GM18507 (cell line): ENCODE data around the gene DMXL1.
"Not testable (repeated sequence)": the region's sequence is repeated elsewhere in the genome, so short reads cannot be mapped to it uniquely, and the experiment has no call there.

Experiments
- DNase-seq: peaks from one replicate; pipeline ENCODE4 v3.0.0; 2011; ENCODE audit warnings: low read depth; ENCODE audit not compliant: insufficient read length; ENCODE audit errors: extremely low spot score
- FAIRE-seq: peaks from 2 replicates; lab custom pipeline; 2011; peaks lifted over from hg19 to GRCh38; lab: Jason Lieb, UNC

The DMXL1 gene

GRCh38 chr5:119063579-119064379, 7.1 kb upstream of the DMXL1 start:
- FAIRE-seq: peak; percentile 68
- no peak for DNase-seq

DNA sequence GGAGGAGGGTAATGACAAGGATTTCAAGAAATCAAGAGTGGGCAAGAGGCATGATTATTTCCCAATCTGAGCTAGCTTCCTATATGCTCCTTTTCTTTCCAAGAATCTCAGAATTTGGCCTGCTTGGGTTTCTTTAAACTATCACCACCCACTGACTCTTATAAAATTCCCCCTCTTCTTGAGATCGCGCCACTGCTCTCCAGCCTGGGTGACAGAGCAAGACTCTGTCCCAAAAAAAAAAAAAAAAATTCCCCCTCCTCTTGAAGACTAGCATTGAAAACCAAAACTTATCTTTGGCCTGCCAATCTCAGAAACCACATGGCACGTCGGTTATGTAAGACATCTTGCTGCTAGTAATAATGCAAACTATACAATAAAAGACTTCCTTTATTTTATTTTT, 3.4 kb upstream of the DMXL1 start:
- DNase-seq (no peak), FAIRE-seq (no peak)

- no peak for FAIRE-seq
- DNase-seq: no peak
Observed at GRCh38 chr5:119070578-119070827, 384 bp upstream of the DMXL1 start.

DNA sequence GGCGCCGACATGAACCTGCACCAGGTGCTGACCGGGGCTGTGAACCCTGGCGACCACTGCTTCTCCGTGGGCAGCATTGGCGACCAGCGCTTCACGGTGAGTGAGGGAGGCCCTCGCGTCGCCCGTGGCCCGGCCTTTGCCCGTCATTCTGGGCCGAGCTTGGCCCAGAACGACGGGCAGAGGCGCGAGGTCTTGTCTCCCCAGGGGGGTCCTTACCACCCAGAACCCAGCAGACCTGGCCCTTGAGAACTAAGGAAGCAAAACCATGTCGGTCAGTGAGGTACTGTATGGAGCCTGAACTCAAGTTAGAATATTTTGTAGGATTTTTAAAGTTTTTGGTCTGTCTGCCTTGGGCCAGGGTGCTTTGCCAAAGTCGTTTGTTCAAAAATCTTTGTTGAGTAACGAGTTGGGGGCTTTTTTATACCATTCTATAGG, 691 bp downstream of the DMXL1 start:
- DNase-seq (no peak), FAIRE-seq (no peak)

GRCh38 chr5:119072496-119072895, 1.6 kb downstream of the DMXL1 start:
- DNase-seq: no peak

DNA sequence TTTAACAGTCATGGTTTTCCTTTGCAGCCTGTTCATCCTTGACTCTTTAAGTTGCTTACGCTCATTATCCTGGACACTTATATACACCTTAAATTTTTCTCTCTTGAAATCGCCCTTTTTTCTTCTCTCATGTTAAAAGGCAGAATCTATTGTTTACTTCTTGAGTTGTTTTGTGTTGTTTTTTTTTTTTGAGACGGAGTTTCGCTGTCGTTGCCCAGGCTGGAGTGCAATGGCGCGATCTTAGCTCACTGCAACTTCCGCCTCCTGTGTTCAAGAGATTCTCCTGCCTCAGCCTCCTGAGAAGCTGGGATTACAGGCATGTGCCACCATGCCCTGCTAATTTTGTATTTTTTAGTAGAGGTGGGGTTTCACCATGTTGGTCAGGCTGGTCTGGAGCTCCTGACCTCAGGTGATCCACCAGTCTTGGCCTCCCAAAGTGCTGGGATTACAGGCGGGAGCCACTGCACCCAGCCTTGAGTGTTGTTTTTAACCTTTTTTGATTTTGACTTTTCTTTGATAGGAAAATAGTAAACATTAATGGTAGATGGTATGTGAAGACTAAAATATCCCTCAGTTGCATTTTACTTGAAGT, 3.0 kb downstream of the DMXL1 start:
- not testable (repeated sequence) for FAIRE-seq, DNase-seq

More at GRCh38 chr5:119072496-119072895, 1.6 kb downstream of the DMXL1 start:
- FAIRE-seq: no peak

DNA sequence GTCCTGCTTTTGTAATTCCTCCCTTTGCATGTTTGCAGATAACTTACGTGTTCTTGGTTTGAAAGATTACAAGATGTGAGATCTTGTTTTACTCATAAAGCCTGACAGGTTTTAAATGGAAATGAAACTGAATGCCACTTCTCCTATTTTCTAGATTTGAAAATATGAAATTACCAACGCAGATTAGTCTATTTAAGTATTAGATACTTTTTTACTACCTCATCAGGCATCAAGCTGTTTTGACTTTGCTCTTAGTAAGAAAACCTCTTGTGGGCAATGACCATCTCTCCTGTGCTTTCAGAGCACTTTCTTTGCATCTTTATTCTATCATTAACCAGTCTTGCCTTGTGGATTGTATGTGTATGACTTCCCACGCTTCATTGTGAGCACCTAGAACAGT, 3.5 kb downstream of the DMXL1 start:
- no peak for DNase-seq
- FAIRE-seq: peak; percentile 77

- not testable (repeated sequence) for FAIRE-seq, DNase-seq
Observed at GRCh38 chr5:119075269-119075668, 4.4 kb downstream of the DMXL1 start.

GRCh38 chr5:119076080-119076479, 5.2 kb downstream of the DMXL1 start:
- FAIRE-seq: no peak
- no peak for DNase-seq

- no peak for DNase-seq
- FAIRE-seq: no peak
Observed at GRCh38 chr5:119077444-119077843, 6.6 kb downstream of the DMXL1 start.

DNA sequence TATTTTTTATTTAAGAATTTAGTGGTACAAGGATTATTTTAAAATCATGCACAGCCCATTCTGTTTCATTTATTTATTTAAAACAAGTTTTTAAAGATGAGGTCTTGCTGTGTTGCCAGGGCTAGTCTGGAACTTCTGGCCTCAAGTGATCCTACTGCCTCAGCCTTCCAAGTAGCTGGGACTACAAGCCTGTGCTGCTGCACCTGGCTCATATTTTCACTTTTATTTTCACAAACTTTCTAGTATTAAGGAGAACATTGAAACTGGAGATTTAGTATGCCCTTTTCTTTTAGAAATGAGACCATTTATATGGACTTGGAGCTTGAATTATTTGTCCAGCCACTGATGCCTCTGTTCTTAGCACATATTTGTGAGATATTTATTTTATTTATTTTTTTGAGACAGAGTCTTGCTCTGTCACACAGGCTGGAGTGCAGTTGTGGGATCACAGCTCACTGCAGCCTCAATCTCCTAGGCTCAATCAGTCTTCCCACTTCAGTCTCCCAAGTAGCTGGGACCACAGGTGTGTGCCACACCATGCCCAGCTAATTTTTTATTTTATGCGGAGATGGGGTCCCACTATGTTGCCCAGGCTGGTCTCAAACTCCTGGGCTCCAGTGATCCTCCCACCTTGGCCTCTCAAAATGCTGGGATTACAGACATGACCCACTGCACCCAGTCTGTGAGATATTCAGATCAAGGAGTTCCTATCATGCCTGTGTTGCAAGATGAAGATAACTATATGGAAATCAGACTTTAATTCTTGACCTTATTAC, 7.4 kb downstream of the DMXL1 start:
- FAIRE-seq: peak; percentile 50

GRCh38 chr5:119078861-119079260, 8.0 kb downstream of the DMXL1 start:
- DNase-seq (no peak), FAIRE-seq (no peak)

More for the DNA sequence above, 7.4 kb downstream of the DMXL1 start:
- DNase-seq: no peak

DNA sequence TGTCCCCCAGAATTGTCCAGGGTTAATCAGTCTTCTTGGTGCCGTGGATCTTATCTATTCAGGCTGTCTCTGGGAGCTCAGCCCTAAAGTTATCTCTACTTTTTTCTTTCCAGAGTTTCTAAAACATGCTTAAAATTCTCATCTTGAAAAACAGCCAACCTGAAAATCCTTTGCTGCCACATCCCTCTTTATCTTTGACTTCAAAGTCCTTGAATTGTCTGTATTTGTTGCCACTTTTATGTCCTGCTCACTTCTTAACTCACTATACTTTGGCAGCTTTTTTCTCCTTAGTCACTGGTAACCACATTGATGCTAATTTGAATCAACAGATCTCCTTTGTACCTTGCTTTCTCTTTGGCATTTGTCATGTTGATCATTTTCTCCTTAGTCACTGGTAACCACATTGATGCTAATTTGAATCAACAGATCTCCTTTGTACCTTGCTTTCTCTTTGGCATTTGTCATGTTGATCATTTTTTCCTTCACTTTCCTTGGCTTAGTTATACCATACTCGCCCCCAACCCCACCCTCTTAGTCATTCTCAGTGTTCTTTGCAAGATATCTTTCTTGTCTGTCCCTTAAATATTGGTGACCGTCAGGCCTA, 8.5 kb downstream of the DMXL1 start:
- FAIRE-seq: peak; percentile 67

DNA sequence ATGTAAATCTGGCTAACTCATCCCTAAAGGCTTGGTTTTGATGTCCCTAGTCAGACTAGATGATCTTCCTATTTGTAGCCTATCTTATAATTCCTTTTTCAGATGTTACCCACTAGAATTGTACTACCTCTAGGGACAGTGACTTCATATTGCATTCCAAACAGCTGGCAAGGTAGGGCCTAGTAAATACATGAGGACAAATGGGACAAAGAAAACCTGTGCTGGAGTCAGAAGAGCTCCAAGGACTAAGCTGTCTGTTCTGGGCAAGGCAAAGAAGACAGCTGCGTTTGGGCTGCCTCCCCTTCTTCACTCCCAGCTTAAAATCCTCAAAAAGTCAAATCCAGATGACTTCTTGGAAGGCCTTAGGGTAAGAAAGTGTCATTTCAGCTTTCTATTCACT, 10.0 kb downstream of the DMXL1 start:
- FAIRE-seq (no peak), DNase-seq (no peak)

More for the DNA sequence above, 8.5 kb downstream of the DMXL1 start:
- DNase-seq: no peak

- FAIRE-seq: no peak
- no peak for DNase-seq
Observed at GRCh38 chr5:119082691-119083090, 11.8 kb downstream of the DMXL1 start.

DNA sequence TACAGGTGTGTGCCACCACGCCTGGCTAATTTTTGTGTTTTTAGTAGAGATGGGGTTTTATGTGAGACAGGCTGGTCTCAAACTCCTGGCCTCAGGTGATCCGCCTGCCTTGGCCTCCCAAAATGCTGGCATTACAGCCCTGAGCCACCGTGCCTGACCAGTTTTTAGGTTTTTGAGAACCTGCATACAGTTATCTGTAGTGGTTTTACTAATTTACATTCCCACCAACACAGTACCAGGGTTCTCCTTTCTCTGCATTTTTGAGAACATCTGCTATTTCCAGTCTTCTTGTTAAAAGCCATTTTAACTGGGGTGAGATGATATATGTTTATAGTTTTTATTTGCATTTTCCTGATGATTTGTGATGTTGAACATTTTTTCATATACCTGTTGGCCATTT, 12.8 kb downstream of the DMXL1 start:
- DNase-seq (no peak), FAIRE-seq (no peak)

- no peak for FAIRE-seq
Observed at GRCh38 chr5:119088438-119088837, 17.6 kb downstream of the DMXL1 start.

GRCh38 chr5:119095611-119096010, 24.7 kb downstream of the DMXL1 start:
- no peak for DNase-seq
- FAIRE-seq: no peak

More at GRCh38 chr5:119088438-119088837, 17.6 kb downstream of the DMXL1 start:
- DNase-seq: no peak

DNA sequence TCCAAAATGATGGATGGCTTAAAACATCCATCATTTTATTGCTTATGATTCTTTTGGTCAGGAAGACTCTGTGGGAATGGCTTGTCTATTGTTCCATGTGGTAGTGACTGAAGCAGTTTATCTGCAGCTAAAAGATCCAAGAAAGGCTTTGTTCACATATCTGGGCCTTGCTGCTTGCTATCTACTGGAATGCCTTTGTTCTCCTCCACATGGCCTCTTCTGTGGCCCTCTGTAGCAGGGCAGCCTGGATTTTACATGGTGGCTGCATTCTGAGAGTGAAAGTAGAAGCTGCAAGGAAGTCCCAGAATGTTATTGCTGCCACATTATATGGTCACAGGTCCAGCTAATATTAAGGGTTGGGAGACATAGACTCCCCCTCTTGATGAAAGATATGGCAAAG, 35.1 kb downstream of the DMXL1 start:
- no peak for DNase-seq
- FAIRE-seq: no peak

GRCh38 chr5:119112151-119112550, 41.3 kb downstream of the DMXL1 start:
- no peak for DNase-seq
- FAIRE-seq: no peak
